Stomach (tissue), 4 donors: ENCODE data around the gene NTM.

ENCODE experiments used
- EP300 ChIP-seq: sonication (generic); formaldehyde crosslinking; IDR thresholded peaks from one replicate; pipeline ENCODE4 v1.6.1; 2017; ENCODE audit warnings: antibody characterized with exemption
- POLR2AphosphoS5 ChIP-seq, 3 donors: sonication (generic); formaldehyde crosslinking; IDR thresholded peaks; one replicate each; pipeline ENCODE4 v1.6.1; 2016; ENCODE audit warnings: antibody characterized with exemption in 3 of 3
- TF ChIP-seq, protein P1 (sequence below), 7 experiments: fragments of 450-650 bp in 4 of 7; fragments of 200-600 bp in 3 of 7; sonication (generic) in 3 of 7; IDR thresholded peaks; one replicate each; pipeline ENCODE4 v1.5.1; 2016 to 2019; ENCODE audit warnings: antibody characterized with exemption in 7 of 7, control low read depth in 2 of 7, mild to moderate bottlenecking in 1 of 7

DNA sequence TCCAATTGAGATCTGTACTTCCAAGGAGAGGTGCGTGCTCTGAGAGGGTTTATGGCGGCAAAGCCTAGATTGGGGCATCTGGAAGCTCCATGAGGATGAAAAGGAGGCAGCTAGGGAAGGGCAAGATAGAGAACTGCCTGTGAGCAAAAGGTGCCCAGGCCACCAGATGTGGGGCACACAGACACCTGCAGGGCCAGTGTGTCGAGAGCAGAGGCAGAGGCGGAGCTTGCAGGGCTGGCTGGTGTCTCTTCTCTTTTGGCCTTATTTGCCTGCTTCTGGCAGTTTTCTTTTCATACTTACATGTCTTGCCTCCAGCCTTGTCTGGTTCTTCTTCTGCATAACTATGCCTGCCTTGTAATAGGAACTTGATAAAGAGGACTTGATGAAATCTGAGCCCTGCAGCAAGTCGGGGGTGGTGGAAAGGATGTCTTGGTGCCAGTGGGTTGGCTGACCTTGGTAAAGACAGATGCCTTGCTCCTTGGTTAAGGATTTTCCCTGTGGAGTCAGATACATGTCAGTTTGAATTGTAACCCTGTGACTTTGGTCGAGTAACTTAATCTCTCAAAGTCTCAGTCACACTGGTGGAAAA lies 680.3 kb downstream of the NTM start:
- TF ChIP-seq, protein P1, sequence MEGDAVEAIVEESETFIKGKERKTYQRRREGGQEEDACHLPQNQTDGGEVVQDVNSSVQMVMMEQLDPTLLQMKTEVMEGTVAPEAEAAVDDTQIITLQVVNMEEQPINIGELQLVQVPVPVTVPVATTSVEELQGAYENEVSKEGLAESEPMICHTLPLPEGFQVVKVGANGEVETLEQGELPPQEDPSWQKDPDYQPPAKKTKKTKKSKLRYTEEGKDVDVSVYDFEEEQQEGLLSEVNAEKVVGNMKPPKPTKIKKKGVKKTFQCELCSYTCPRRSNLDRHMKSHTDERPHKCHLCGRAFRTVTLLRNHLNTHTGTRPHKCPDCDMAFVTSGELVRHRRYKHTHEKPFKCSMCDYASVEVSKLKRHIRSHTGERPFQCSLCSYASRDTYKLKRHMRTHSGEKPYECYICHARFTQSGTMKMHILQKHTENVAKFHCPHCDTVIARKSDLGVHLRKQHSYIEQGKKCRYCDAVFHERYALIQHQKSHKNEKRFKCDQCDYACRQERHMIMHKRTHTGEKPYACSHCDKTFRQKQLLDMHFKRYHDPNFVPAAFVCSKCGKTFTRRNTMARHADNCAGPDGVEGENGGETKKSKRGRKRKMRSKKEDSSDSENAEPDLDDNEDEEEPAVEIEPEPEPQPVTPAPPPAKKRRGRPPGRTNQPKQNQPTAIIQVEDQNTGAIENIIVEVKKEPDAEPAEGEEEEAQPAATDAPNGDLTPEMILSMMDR (IDR thresholded peaks at IDR 0.05): no peak
- TF ChIP-seq POLR2AphosphoS5 (IDR thresholded peaks at IDR 0.05) (no peak), EP300 (no peak)
